HG03457 (cell line): Measurements from ENCODE around the gene NLGN1.
A peak's percentile ranks its signal among the peaks of the same experiment; 100 is the strongest.

Experiments
- ATAC-seq: cut with Tn5 transposase; IDR thresholded peaks from one replicate; pipeline ENCODE4 v1.9.1; 2021; ENCODE audit warnings: moderate number of reproducible peaks; ENCODE audit not compliant: unreplicated experiment

The NLGN1 gene

GRCh38 chr3:174061162-174061561 lies 663.6 kb downstream of the NLGN1 start:
- ATAC-seq: no peak

- ATAC-seq: no peak
Measured at GRCh38 chr3:174061731-174062130, 664.2 kb downstream of the NLGN1 start.

- no peak for ATAC-seq
Measured at GRCh38 chr3:174062923-174063322, 665.4 kb downstream of the NLGN1 start.

- ATAC-seq: no peak
Measured at GRCh38 chr3:174068035-174068434, 670.5 kb downstream of the NLGN1 start.

- no peak for ATAC-seq
Measured at GRCh38 chr3:174072675-174073074, 675.1 kb downstream of the NLGN1 start.

GRCh38 chr3:174083706-174084105 lies 686.2 kb downstream of the NLGN1 start:
- ATAC-seq: no peak

GRCh38 chr3:174089592-174089991 lies 692.0 kb downstream of the NLGN1 start:
- ATAC-seq: no peak

GRCh38 chr3:174094669-174095068 lies 697.1 kb downstream of the NLGN1 start:
- ATAC-seq: no peak

GRCh38 chr3:174097686-174098085 lies 700.1 kb downstream of the NLGN1 start:
- no peak for ATAC-seq

- no peak for ATAC-seq
Measured at GRCh38 chr3:174098746-174099145, 701.2 kb downstream of the NLGN1 start.

- no peak for ATAC-seq
Measured at GRCh38 chr3:174099724-174100123, 702.2 kb downstream of the NLGN1 start.

- no peak for ATAC-seq
Measured at GRCh38 chr3:174100744-174101143, 703.2 kb downstream of the NLGN1 start.

- peak; percentile 77 for ATAC-seq
Measured at GRCh38 chr3:174101244-174101643, 703.7 kb downstream of the NLGN1 start.

GRCh38 chr3:174102274-174102673 lies 704.7 kb downstream of the NLGN1 start:
- no peak for ATAC-seq

GRCh38 chr3:174102866-174103265 lies 705.3 kb downstream of the NLGN1 start:
- no peak for ATAC-seq

GRCh38 chr3:174110761-174111160 lies 713.2 kb downstream of the NLGN1 start:
- no peak for ATAC-seq

GRCh38 chr3:174111776-174112175 lies 714.2 kb downstream of the NLGN1 start:
- ATAC-seq: no peak

GRCh38 chr3:174116421-174116820 lies 718.9 kb downstream of the NLGN1 start:
- ATAC-seq: no peak

GRCh38 chr3:174120997-174121396 lies 723.5 kb downstream of the NLGN1 start:
- ATAC-seq: no peak

- no peak for ATAC-seq
Measured at GRCh38 chr3:174122411-174122810, 724.9 kb downstream of the NLGN1 start.

- ATAC-seq: no peak
Measured at GRCh38 chr3:174125267-174125824, 727.8 kb downstream of the NLGN1 start.

GRCh38 chr3:174126990-174127758 lies 729.6 kb downstream of the NLGN1 start:
- ATAC-seq: no peak

- no peak for ATAC-seq
Measured at GRCh38 chr3:174132006-174132405, 734.5 kb downstream of the NLGN1 start.
